ENCODE results near the gene GMDS.

GMDS gene

DNA sequence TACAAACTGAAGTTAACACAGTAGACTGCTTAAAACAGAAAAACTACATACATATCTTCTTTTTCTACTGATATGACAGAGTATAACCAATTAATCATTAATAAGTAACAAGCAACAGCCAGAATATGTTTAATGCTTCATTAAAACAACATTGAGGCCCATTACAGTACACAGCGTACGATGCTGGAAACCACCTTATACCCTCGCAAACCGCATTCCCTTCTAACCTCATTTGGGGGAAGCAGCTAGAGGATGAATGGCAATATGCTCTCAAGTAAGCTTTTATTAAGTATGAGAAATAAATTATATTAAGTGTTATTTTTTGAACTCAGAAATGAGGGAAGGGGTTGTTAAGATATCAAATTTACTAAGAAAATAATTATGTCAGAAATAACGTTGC lies 142.4 kb downstream of the GMDS start:
- no peak for ATAC-seq
- TF ChIP-seq, protein P1, sequence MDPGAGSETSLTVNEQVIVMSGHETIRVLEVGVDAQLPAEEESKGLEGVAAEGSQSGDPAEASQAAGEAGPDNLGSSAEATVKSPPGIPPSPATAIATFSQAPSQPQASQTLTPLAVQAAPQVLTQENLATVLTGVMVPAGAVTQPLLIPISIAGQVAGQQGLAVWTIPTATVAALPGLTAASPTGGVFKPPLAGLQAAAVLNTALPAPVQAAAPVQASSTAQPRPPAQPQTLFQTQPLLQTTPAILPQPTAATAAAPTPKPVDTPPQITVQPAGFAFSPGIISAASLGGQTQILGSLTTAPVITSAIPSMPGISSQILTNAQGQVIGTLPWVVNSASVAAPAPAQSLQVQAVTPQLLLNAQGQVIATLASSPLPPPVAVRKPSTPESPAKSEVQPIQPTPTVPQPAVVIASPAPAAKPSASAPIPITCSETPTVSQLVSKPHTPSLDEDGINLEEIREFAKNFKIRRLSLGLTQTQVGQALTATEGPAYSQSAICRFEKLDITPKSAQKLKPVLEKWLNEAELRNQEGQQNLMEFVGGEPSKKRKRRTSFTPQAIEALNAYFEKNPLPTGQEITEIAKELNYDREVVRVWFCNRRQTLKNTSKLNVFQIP (CRISPR knock-in tag; IDR thresholded peaks at IDR 0.05; ENCODE audit: borderline replicate concordance, low read depth), result no peak
- no peak for TF ChIP-seq SNAI2 (CRISPR knock-in tag; IDR thresholded peaks at IDR 0.05)
- TF ChIP-seq, protein P2, sequence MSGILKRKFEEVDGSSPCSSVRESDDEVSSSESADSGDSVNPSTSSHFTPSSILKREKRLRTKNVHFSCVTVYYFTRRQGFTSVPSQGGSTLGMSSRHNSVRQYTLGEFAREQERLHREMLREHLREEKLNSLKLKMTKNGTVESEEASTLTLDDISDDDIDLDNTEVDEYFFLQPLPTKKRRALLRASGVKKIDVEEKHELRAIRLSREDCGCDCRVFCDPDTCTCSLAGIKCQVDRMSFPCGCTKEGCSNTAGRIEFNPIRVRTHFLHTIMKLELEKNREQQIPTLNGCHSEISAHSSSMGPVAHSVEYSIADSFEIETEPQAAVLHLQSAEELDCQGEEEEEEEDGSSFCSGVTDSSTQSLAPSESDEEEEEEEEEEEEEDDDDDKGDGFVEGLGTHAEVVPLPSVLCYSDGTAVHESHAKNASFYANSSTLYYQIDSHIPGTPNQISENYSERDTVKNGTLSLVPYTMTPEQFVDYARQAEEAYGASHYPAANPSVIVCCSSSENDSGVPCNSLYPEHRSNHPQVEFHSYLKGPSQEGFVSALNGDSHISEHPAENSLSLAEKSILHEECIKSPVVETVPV (CRISPR knock-in tag; IDR thresholded peaks at IDR 0.05), result no peak
- TF ChIP-seq, protein P3, sequence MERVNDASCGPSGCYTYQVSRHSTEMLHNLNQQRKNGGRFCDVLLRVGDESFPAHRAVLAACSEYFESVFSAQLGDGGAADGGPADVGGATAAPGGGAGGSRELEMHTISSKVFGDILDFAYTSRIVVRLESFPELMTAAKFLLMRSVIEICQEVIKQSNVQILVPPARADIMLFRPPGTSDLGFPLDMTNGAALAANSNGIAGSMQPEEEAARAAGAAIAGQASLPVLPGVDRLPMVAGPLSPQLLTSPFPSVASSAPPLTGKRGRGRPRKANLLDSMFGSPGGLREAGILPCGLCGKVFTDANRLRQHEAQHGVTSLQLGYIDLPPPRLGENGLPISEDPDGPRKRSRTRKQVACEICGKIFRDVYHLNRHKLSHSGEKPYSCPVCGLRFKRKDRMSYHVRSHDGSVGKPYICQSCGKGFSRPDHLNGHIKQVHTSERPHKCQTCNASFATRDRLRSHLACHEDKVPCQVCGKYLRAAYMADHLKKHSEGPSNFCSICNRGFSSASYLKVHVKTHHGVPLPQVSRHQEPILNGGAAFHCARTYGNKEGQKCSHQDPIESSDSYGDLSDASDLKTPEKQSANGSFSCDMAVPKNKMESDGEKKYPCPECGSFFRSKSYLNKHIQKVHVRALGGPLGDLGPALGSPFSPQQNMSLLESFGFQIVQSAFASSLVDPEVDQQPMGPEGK (CRISPR knock-in tag; IDR thresholded peaks at IDR 0.05; ENCODE audit: borderline replicate concordance), result no peak
- TF ChIP-seq ZFP3 (CRISPR knock-in tag; IDR thresholded peaks at IDR 0.05), result no peak
- no peak for TF ChIP-seq RARB (CRISPR knock-in tag; IDR thresholded peaks at IDR 0.05)
- TF ChIP-seq CSDC2 (CRISPR knock-in tag; IDR thresholded peaks at IDR 0.05), result no peak

DNA sequence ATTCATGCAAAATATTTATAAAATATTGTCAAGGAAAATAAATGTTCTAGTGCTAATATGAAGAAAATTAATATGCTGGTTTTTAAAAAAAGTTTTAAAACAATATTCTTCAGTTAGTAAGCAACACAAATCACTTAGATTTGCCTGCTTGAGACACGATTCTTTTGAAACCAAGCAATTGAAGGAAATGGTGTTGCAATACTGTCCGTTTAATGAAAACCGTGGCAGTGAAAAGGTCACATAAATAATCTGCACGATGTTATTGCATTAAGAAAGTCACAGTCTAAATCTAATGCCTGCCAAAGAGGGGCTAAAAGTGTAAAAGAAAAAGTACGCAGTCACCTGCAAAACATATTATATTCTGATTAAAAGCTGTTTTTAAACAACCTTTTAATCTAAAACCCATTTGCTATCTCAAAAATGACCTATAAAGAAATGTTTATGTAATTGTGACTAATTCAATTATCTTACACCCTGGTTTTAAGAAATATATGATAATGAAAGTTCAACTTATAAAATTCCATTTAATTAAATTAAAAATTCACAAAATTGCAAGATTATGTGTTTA lies 143.0 kb downstream of the GMDS start:
- TF ChIP-seq ESRRG (CRISPR knock-in tag; IDR thresholded peaks at IDR 0.05) (no peak), ARNTL (CRISPR knock-in tag; IDR thresholded peaks at IDR 0.05; ENCODE audit: borderline replicate concordance, low read depth) (no peak), TCF4 (CRISPR knock-in tag; IDR thresholded peaks at IDR 0.05; ENCODE audit: borderline replicate concordance) (0 out of 2 replicates have a peak, but pooled peaks have one; percentile 29), ZFP30 (CRISPR knock-in tag; IDR thresholded peaks at IDR 0.05) (no peak), BACH2 (CRISPR knock-in tag; IDR thresholded peaks at IDR 0.05; ENCODE audit: borderline replicate concordance) (no peak), ZNF70 (CRISPR knock-in tag; IDR thresholded peaks at IDR 0.05) (no peak), ZFP3 (CRISPR knock-in tag; IDR thresholded peaks at IDR 0.05) (no peak), TOX (CRISPR knock-in tag; IDR thresholded peaks at IDR 0.05; ENCODE audit: borderline replicate concordance) (no peak), GLIS3 (CRISPR knock-in tag; IDR thresholded peaks at IDR 0.05) (no peak), TSHZ2 (CRISPR knock-in tag; IDR thresholded peaks at IDR 0.05) (no peak), ISL1 (CRISPR knock-in tag; IDR thresholded peaks at IDR 0.05) (peak; percentile 24), PPARA (CRISPR knock-in tag; IDR thresholded peaks at IDR 0.05; ENCODE audit: borderline replicate concordance) (no peak), ZNF565 (CRISPR knock-in tag; conservative IDR thresholded peaks at IDR 0.05; ENCODE audit: low read depth) (no peak), ZNF8 (CRISPR knock-in tag; IDR thresholded peaks at IDR 0.05) (no peak)
- TF ChIP-seq, protein P1 (CRISPR knock-in tag; IDR thresholded peaks at IDR 0.05; ENCODE audit: borderline replicate concordance, low read depth), result no peak
- TF ChIP-seq, protein P4, sequence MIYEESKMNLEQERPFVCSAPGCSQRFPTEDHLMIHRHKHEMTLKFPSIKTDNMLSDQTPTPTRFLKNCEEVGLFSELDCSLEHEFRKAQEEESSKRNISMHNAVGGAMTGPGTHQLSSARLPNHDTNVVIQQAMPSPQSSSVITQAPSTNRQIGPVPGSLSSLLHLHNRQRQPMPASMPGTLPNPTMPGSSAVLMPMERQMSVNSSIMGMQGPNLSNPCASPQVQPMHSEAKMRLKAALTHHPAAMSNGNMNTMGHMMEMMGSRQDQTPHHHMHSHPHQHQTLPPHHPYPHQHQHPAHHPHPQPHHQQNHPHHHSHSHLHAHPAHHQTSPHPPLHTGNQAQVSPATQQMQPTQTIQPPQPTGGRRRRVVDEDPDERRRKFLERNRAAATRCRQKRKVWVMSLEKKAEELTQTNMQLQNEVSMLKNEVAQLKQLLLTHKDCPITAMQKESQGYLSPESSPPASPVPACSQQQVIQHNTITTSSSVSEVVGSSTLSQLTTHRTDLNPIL (CRISPR knock-in tag; IDR thresholded peaks at IDR 0.05; ENCODE audit: low read depth), result no peak
- TF ChIP-seq, protein P2 (CRISPR knock-in tag; IDR thresholded peaks at IDR 0.05), result no peak
- no peak for ATAC-seq

Data from SK-N-SH treated with all-trans-retinoic acid at 6 μM for 48 hours (cell line).